HepG2 (cell line): ENCODE results near the gene THSD1. TPM values are rescaled to one million over a fixed set of nuclear protein-coding genes. Genes with fewer than 3 reads are reported as not detected.
A peak's percentile ranks its signal among the peaks of the same experiment; 100 is the strongest.

ENCODE experiments used
- ELK4 ChIP-seq: sonication (generic); formaldehyde crosslinking; IDR thresholded peaks from 2 replicates; pipeline ENCODE4 v1.9.0; 2021; ENCODE audit warnings: missing genetic modification reagents, borderline replicate concordance
- EZH2 ChIP-seq: conservative IDR thresholded peaks from 2 replicates; pipeline ENCODE4 v1.6.1; 2012; ENCODE audit warnings: mild to moderate bottlenecking, low read depth, low read length, moderate library complexity
- HHEX ChIP-seq: IDR thresholded peaks from 2 replicates; pipeline ENCODE4 v1.6.1; 2016; ENCODE audit warnings: control low read depth
- KAT2B ChIP-seq: fragments of 150-350 bp; IDR thresholded peaks from 2 replicates; pipeline ENCODE4 v1.6.1; 2014; ENCODE audit warnings: low read depth, low read length, borderline replicate concordance
- MEF2D ChIP-seq: sonication (generic); formaldehyde crosslinking; IDR thresholded peaks from 2 replicates; pipeline ENCODE4 v1.5.1; 2020; ENCODE audit warnings: mild to moderate bottlenecking, missing genetic modification reagents
- MIER2 ChIP-seq: IDR thresholded peaks from 2 replicates; pipeline ENCODE4 v1.6.1; 2016; ENCODE audit warnings: missing biosample characterization, missing genetic modification reagents
- POLR2G ChIP-seq: fragments of 200-400 bp; formaldehyde crosslinking; IDR thresholded peaks from 2 replicates; pipeline ENCODE4 v1.6.1; 2018; ENCODE audit warnings: mild to moderate bottlenecking, low read depth, low read length, moderate library complexity
- RFX3 ChIP-seq: IDR thresholded peaks from 2 replicates; pipeline ENCODE4 v1.6.1; 2016; ENCODE audit warnings: missing biosample characterization, missing genetic modification reagents
- SIX1 ChIP-seq: sonication (generic); formaldehyde crosslinking; IDR thresholded peaks from 2 replicates; pipeline ENCODE4 v1.4.0; 2020; ENCODE audit warnings: missing genetic modification reagents, borderline replicate concordance
- TEAD3 ChIP-seq: optimal IDR thresholded peaks from 2 replicates; pipeline ENCODE3; 2016; ENCODE audit warnings: borderline replicate concordance
- TMF1 ChIP-seq: sonication (generic); formaldehyde crosslinking; IDR thresholded peaks from 2 replicates; pipeline ENCODE4 v1.8.1; 2022; ENCODE audit warnings: low read depth, missing genetic modification reagents
- ZNF101 ChIP-seq: sonication (generic); formaldehyde crosslinking; IDR thresholded peaks from 2 replicates; pipeline ENCODE4 v1.4.0; 2020; ENCODE audit warnings: mild to moderate bottlenecking, low read depth, missing genetic modification reagents, borderline replicate concordance
- ZNF17 ChIP-seq: sonication (generic); formaldehyde crosslinking; IDR thresholded peaks from 2 replicates; pipeline ENCODE4 v1.5.0; 2020; ENCODE audit warnings: mild to moderate bottlenecking, missing genetic modification reagents
- ZNF232 ChIP-seq: sonication (generic); formaldehyde crosslinking; IDR thresholded peaks from 2 replicates; pipeline ENCODE4 v1.4.0; 2020; ENCODE audit warnings: missing genetic modification reagents, borderline replicate concordance
- ZNF460 ChIP-seq: sonication (generic); formaldehyde crosslinking; IDR thresholded peaks from 2 replicates; pipeline ENCODE4 v1.5.1; 2020; ENCODE audit warnings: missing genetic modification reagents, mild to moderate bottlenecking, borderline replicate concordance
- ZNF512 ChIP-seq: sonication (generic); formaldehyde crosslinking; IDR thresholded peaks from 2 replicates; pipeline ENCODE4 v1.4.0; 2020; ENCODE audit warnings: mild to moderate bottlenecking, missing genetic modification reagents
- ZNF552 ChIP-seq: sonication (generic); formaldehyde crosslinking; IDR thresholded peaks from 2 replicates; pipeline ENCODE4 v1.9.0; 2022; ENCODE audit warnings: missing genetic modification reagents, mild to moderate bottlenecking, borderline replicate concordance
- ZNF558 ChIP-seq: sonication (generic); formaldehyde crosslinking; IDR thresholded peaks from 2 replicates; pipeline ENCODE4 v1.9.0; 2022; ENCODE audit warnings: mild to moderate bottlenecking, missing genetic modification reagents, borderline replicate concordance
- ZNF570 ChIP-seq: sonication (generic); formaldehyde crosslinking; IDR thresholded peaks from 2 replicates; pipeline ENCODE4 v1.4.0; 2020; ENCODE audit warnings: mild to moderate bottlenecking, missing genetic modification reagents, borderline replicate concordance
- ZNF605 ChIP-seq: sonication (generic); formaldehyde crosslinking; IDR thresholded peaks from 2 replicates; pipeline ENCODE4 v1.8.0; 2022; ENCODE audit warnings: mild to moderate bottlenecking, missing genetic modification reagents
- ZNF674 ChIP-seq: sonication (generic); formaldehyde crosslinking; IDR thresholded peaks from 2 replicates; pipeline ENCODE4 v1.5.0; 2020; ENCODE audit warnings: low read depth, mild to moderate bottlenecking, missing genetic modification reagents
- ZNF780A ChIP-seq: sonication (generic); formaldehyde crosslinking; IDR thresholded peaks from 2 replicates; pipeline ENCODE4 v1.8.0; 2022; ENCODE audit warnings: mild to moderate bottlenecking, missing genetic modification reagents, moderate library complexity
- ZNF850 ChIP-seq: sonication (generic); formaldehyde crosslinking; conservative IDR thresholded peaks from 2 replicates; pipeline ENCODE4 v1.9.0; 2021; ENCODE audit warnings: mild to moderate bottlenecking, missing genetic modification reagents
- polyA plus RNA-seq, 8 experiments: library from polyadenylated mRNA; depleted of rRNA in 3 of 8; stranded (reverse) in 7 of 8; unstranded in 1 of 8; fragments of >200 nt; fragmentation: Illumina TruSeq in 4 of 8; extraction: Trizol in 4 of 8; gene quantifications; 2 replicates each; pipeline versions ENCODE4 v1.2.1 to v1.2.3, GENCODE V29; 2011 to 2016; ENCODE audit warnings: low read depth in 4 of 8, missing spikeins in 1 of 8, mixed read lengths in 1 of 8; ENCODE audit not compliant: insufficient read depth in 1 of 8
- total RNA-seq, 5 experiments: library from RNA; depleted of rRNA; stranded (reverse); fragments of >200 nt; fragmentation: Illumina TruSeq; extraction: Trizol; gene quantifications; 2 replicates each; pipeline ENCODE4 v1.2.3, GENCODE V29; 2016; ENCODE audit warnings: low read depth in 1 of 5
- TF ChIP-seq, protein P1 (sequence below): IDR thresholded peaks from 2 replicates; pipeline ENCODE4 v1.6.1; 2016; ENCODE audit warnings: missing biosample characterization, missing genetic modification reagents, low read depth
- TF ChIP-seq, protein P2 (sequence below): sonication (generic); formaldehyde crosslinking; IDR thresholded peaks from 2 replicates; pipeline ENCODE4 v1.8.1; 2023; ENCODE audit warnings: mild to moderate bottlenecking, missing genetic modification reagents
- TF ChIP-seq, protein P3 (sequence below): IDR thresholded peaks from 2 replicates; pipeline ENCODE4 v1.6.1; 2016; ENCODE audit warnings: mild to moderate bottlenecking, missing biosample characterization, missing genetic modification reagents

THSD1 gene
- total and polyA plus RNA-seq, 2 of the 13 experiments (the other 11 are each of a cell fraction or from before 2014, with no cell fraction given) = 0.11 to 0.15 TPM

DNA sequence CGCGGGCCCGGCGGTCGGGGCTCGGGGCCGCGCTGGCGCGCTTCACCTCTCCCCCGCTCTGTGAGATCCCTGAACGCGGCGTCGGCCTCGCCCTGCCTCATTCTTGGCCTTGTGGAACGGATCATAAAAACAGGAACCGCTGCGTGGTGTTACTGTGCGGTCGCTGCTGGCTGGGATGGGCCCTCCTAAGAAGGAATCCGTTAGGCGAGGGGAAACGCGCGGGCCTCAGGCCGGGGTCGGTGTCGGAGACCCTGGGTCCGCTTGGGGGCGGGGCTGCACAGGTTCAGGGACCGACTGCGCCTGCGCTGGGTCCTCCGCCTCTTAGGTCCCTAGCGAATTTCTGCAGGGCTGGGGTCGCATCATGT is 49.7 kb upstream of the THSD1 start (continued):
- no peak for TF ChIP-seq ELK4 (CRISPR knock-in tag)
- no peak; the same call in 1 of the 2 replicates for TF ChIP-seq ZNF101 (CRISPR knock-in tag)
- no peak for TF ChIP-seq ZNF512 (CRISPR knock-in tag)
- TF ChIP-seq POLR2G = peak; percentile 78
- no peak for TF ChIP-seq TMF1
- no peak for TF ChIP-seq SIX1 (CRISPR knock-in tag)
- TF ChIP-seq MIER2 (CRISPR knock-in tag) = no peak
- TF ChIP-seq, protein P1, sequence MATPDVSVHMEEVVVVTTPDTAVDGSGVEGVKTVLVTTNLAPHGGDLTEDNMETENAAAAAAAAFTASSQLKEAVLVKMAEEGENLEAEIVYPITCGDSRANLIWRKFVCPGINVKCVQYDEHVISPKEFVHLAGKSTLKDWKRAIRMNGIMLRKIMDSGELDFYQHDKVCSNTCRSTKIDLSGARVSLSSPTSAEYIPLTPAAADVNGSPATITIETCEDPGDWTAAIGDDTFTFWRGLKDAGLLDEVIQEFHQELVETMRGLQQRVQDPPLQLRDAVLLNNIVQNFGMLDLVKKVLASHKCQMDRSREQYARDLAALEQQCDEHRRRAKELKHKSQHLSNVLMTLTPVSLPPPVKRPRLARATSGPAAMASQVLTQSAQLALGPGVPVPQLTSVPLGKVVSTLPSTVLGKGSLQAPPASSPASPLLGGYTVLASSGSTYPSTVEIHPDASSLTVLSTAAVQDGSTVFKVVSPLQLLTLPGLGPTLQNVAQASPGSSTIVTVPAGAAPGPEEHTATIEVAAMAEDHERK (CRISPR knock-in tag) = no peak
- TF ChIP-seq ZNF850 (CRISPR knock-in tag) = no peak
- TF ChIP-seq, protein P2, sequence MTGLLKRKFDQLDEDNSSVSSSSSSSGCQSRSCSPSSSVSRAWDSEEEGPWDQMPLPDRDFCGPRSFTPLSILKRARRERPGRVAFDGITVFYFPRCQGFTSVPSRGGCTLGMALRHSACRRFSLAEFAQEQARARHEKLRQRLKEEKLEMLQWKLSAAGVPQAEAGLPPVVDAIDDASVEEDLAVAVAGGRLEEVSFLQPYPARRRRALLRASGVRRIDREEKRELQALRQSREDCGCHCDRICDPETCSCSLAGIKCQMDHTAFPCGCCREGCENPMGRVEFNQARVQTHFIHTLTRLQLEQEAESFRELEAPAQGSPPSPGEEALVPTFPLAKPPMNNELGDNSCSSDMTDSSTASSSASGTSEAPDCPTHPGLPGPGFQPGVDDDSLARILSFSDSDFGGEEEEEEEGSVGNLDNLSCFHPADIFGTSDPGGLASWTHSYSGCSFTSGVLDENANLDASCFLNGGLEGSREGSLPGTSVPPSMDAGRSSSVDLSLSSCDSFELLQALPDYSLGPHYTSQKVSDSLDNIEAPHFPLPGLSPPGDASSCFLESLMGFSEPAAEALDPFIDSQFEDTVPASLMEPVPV (CRISPR knock-in tag) = peak; percentile 11; the same call in 1 of the 2 replicates
- no peak for TF ChIP-seq ZNF570 (CRISPR knock-in tag)
- TF ChIP-seq ZNF605 (CRISPR knock-in tag) = 0 out of 2 replicates have a peak, but pooled peaks have one; percentile 7
- TF ChIP-seq HHEX (CRISPR knock-in tag) = no peak
- no peak for TF ChIP-seq KAT2B
- no peak for TF ChIP-seq EZH2
- no peak for TF ChIP-seq ZNF674 (CRISPR knock-in tag)
- TF ChIP-seq ZNF460 = no peak
- TF ChIP-seq TEAD3 (CRISPR knock-in tag) = no peak
- no peak for TF ChIP-seq ZNF558 (CRISPR knock-in tag)
- no peak for TF ChIP-seq ZNF17 (CRISPR knock-in tag)
- no peak for TF ChIP-seq ZNF552 (CRISPR knock-in tag)
- no peak; the same call in 1 of the 2 replicates for TF ChIP-seq RFX3 (CRISPR knock-in tag)
- TF ChIP-seq, protein P3, sequence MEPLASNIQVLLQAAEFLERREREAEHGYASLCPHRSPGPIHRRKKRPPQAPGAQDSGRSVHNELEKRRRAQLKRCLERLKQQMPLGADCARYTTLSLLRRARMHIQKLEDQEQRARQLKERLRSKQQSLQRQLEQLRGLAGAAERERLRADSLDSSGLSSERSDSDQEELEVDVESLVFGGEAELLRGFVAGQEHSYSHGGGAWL (CRISPR knock-in tag) = no peak
- TF ChIP-seq ZNF232 (CRISPR knock-in tag) = 0 out of 2 replicates have a peak, but pooled peaks have one; percentile 3
- no peak for TF ChIP-seq ZNF780A (CRISPR knock-in tag)
- no peak for TF ChIP-seq MEF2D (CRISPR knock-in tag)
